Measurements from ENCODE around the gene PCSK6.

- TF ChIP-seq CTCF (IDR thresholded peaks at IDR 0.05) (no peak), POLR2A (IDR thresholded peaks at IDR 0.05) (no peak)
These were observed 196.4 kb downstream of the PCSK6 start for GRCh38 chr15:101293122-101293521.

Data from Peyer's patch (tissue), 4 donors.